Fibroblast of skin of left quadriceps (primary cell): ENCODE data around the gene C8A.
A peak's percentile ranks its signal among the peaks of the same experiment; 100 is the strongest.

Experiments
- DNase-seq, 2 experiments: peaks; one replicate each; pipeline ENCODE4 v3.0.0-alpha.2; 2013; ENCODE audit warnings: low read depth in 2 of 2

The C8A gene

DNA sequence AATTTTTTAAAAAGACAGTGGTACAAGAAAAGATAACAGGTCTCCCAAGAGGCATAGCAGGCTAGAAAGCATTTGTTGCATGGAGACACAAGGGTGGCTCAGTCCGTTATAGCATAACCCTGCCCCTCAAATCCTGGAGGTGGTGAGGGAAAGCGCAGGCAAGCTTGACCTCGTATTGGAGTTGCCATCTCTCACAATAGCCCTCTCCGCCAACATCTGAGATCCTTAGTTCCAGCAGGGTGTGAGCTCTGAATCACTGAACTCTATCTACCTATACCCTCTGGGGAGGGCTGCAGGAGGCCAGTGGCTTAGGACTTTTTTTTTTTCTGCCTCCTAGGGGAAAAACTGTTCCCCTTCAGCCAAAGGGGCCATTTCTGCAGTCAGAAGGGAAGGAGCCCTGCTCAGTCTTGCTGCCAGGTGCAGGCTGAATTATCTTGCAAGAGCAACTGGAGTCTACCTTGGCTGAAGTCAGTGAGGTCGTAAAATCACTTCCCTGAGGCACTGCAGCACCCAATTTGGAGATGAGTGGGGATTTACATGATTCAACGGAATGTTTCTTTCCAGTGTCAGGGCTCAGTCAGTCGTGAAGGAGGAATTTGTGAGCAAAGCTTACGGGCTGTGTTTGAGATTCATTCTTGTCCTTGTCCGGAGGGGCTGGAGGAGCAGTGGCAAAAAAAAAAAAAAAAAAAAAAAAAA is 17.2 kb upstream of the C8A start:
- DNase-seq, result no peak

DNA sequence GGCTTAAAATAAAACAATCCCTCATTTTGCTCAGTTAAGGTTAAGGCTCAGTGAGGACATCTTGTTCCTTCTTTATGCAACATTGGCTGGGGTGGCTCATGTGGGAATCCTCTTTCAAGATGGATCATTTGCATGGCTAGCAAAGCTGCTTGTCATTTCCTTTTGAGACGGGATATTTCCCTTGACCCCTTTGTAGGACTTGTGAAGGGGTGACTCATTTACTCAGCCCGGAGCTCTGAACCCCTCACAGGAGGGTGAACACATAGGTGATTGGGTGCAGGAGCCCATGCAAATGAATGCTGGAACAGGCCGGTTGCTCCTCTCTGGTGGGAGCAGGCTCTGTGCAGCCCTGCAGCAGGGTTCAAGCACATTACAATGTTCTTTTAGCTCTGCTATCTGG is 15.8 kb upstream of the C8A start:
- DNase-seq, result no peak

DNA sequence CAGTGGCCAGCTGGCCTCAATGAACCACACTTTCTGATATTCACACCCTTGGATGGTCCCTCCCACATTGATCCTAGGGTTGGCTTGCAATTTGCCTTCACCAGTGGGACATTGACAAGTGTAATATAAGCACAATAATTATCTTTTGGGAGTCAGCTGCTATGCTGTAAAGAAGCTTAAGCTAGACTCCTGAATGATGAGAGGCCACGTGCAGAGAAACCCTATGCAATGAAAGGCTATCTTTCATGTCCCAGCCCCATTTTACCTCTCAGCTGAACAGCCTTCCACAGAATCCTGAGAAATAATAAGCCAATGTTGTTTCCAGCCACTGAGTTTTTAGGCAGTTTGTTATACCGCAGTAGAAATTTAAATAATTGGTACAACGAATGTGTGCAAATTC is 11.1 kb upstream of the C8A start:
- DNase-seq, result no peak

- DNase-seq, result no peak
Observed at GRCh38 chr1:56844545-56845136, 10.0 kb upstream of the C8A start.

DNA sequence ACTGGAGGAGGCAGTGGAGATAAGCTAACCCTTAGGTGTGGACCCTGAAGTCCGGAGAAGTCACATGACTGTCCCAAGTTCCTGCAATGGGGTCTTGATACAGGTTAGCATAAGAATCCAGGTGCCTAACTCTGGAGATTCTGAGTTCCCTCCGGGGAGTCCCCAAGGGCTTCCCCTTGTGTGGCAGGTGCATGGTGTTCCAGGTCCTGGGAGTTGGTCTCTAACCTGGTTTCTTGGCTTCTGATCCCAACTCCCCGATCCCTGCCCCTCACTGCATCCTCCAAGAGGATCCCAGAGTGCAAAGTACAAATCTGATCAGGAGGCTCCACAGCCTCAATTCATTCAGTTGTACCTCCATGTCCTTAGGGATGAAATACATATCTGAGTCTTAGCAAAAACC is 9.3 kb upstream of the C8A start:
- DNase-seq, result no peak

DNA sequence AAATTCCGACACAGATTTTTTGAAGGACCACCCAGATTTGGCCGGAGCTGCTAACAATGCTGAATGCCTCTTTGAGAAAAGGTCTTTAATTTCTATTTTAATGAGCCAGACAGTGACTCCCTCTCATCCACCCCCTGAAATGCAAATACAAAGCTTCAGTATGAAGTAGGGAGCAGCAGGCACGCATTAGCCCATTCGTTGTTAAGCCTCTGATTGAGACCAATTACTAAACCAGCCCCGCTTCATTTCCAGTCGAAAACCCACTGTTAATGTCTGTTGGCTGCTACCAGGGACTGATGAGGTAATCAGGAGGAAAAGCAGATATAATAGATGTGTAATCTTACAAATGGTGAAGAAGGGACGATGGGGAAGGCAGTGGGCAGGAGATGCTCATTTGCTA is 4.8 kb upstream of the C8A start:
- no peak for DNase-seq

- DNase-seq, result no peak
Observed at GRCh38 chr1:56850411-56850810, 4.2 kb upstream of the C8A start.

- no peak for DNase-seq
Observed at GRCh38 chr1:56850922-56851321, 3.7 kb upstream of the C8A start.

GRCh38 chr1:56852476-56852875 is 2.1 kb upstream of the C8A start:
- DNase-seq, result no peak

- no peak for DNase-seq
Observed at GRCh38 chr1:56855190-56855589, 593 bp downstream of the C8A start.

DNA sequence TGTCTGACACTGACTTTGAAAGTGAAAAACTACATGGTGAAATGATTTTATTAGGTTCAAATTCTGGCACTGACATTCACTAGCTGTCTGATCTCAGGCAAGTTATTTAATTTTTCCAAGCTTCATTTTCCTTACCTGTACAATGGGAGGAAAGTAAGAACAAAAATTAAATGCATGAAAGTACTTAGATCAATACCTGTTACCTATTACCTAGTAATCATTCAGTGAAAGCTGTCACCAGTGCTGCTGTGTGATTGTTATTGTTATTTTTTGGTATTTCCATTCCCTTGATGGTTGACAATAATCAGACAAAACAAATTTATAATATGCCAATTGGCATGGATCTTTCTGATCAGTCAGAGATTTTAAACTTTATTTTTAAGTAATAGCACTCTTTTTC is 1.6 kb downstream of the C8A start:
- DNase-seq, result no peak

DNA sequence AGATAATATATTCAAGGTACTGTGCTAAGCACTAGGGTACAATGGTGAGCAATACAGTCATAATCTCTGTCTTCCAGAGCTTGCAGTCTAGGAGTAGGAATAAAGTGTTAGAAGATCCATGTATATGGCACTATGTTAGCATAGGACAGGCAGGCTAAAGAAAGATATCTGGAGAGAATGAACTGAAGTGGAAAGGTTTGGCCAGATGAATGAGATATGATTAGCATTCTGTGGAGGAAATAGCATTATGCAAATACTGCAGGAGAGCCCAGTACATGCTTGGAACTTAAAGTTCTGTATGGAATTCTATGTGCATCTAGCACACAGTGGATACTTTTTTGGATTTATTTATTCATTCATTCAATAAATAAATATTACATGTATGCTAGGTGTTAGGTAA is 4.7 kb downstream of the C8A start:
- no peak for DNase-seq

- no peak for DNase-seq
Observed at GRCh38 chr1:56863265-56863992, 8.8 kb downstream of the C8A start.

DNA sequence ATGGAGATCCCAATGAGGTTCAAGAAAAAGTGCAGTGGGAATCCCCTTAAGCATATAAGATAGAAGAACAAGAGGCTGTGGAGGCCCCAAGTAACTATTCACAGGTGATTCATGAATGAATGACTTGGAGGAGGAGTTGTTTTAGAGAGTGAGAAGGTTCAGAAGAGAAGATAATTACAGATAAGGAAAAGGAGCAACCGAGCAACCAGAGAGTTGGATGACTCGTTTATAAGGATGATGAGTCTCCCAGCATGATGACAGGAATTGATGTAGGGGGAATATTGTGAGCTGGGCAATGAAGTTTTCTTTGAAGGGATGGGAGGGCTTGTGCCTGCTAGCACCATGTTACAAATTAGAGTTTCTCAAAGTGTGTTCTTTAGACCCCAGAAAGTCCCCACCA is 9.8 kb downstream of the C8A start:
- DNase-seq, result no peak

GRCh38 chr1:56866656-56867055 is 12.1 kb downstream of the C8A start:
- DNase-seq, result peak; percentile 60 to 70

- no peak for DNase-seq
Observed at GRCh38 chr1:56867491-56867890, 12.9 kb downstream of the C8A start.

- peak; percentile 21 to 24 for DNase-seq
Observed at GRCh38 chr1:56868761-56869160, 14.2 kb downstream of the C8A start.

DNA sequence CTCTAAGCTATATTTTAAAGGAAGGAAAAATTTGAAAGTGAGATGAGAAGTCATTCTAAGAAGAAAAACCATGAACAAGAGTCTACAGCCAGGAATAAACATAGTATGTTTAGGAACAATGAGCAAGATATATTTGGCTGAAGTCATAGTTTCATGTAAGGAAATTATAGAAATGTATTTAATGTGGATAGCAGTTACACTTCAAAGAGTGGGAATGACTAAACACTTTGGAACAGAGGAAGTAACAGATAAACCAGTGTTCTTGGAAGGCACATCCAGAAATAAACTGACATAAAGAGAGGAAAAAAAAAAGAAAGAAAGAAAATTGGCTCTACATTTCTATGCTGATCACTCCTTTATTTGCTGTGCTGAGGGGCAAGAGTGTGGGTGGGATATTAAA is 18.0 kb downstream of the C8A start:
- peak in 1 of 2 experiments; percentile 29 for DNase-seq

DNA sequence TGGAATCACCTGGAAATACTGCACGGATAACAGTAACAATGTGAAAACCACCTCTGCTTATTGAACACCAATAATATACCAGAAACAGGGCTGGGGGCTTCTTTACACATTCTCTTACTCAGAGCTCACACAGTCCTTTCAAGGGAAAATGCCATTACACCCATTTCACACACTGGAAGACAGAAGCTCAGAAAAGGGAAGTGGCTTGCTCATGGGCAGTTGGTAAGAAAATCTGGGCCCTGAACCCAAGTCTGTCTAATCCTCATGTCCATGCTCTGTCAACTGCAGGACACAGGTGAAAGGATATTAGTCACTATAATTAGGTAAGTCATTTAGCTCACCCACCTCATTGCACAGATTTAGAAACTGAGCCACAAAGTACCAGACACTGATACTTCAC is 18.6 kb downstream of the C8A start:
- no peak for DNase-seq

DNA sequence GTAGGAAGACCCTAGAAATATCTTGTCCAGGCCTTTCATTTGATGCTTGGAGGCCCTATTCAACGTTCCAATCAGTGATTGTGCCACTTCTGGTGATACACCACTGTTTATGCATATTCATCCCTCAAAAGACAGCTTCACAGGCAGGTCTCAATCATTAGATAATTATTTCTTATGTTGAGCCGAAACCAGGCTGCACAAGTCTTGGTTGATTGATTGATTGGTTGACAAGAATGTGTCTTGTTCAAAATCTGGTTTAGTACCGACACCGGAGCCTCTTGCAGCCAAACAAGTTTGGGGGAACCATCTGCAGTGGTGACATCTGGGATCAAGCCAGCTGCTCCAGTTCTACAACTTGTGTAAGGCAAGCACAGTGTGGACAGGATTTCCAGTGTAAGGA is 20.1 kb downstream of the C8A start:
- no peak for DNase-seq

DNA sequence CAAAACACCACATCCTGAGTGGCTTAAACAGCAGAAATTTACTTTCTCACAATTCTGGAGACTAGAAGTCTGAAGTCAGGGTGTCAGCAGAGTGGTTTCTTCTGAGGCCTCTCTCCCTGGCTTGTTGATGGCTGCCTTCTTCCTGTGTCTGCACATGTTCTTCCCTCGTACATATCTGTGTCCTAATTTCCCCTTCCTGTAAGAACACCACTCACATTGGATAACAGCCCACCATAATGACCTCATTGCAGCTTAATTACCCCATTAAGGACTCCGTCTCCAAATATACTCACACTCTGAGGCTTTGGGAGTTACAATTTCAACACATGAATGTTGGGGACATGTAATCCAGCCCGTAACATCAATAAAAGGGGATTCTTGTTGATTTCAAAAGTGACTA is 23.4 kb downstream of the C8A start:
- peak; percentile 41 to 44 for DNase-seq

DNA sequence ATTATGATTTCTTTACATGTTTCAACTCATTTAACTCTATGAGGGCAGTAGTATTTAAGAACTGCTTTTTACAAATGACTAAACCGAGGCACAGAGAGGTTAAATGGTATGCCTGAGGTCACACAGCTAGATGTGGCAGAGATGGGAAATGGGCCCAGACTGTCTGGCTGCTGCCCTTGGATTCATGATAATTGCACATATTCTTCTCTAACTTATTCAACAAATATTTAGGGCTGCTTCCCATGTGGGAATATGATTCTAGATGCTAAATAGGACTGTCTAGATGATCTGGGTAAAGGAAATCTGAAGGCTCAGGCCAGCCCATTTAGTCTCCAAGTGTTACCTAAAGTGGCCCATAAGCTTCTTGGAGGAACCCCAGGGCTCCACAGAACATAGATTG is 26.2 kb downstream of the C8A start:
- DNase-seq, result no peak

GRCh38 chr1:56881417-56881816 is 26.8 kb downstream of the C8A start:
- no peak for DNase-seq
